ENCODE data around the gene DYNC2LI1.

The DYNC2LI1 gene

DNA sequence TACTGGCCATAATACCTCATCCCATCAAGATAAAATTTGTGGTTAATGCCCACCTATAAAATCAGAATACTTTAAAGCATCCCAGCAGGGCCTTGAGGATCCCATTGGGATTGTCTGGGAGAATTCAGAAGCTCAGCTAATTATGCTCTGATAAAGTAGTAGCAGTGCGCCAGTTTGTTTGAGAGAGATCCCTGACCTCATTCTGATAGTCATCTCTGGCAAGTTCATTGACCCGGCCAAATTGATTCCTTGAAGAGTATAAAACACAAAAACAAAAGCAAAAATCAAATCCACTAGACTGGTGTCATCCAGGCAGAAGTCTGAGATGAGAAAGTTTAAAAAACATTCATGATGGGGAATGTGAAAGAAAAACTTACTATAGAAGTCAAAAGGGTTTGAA lies 50.7 kb downstream of the DYNC2LI1 start:
- H3K4me3 ChIP-seq (ENCODE audit: low read length), result no peak overlapping the region
- H3K4me1 ChIP-seq (ENCODE audit: control insufficient read depth, insufficient read depth, low read length), result peaks cover 13% of the 10 kb centered on the region
- H3K27me3 ChIP-seq (ENCODE audit: control insufficient read depth, insufficient read depth, low read length), result peaks cover 4% of the 10 kb centered on the region
- no peak overlapping the region for H3K9ac ChIP-seq (ENCODE audit: low read length)
- no peaks in the 10 kb centered on the region for H3K9me3 ChIP-seq (ENCODE audit: control insufficient read depth, low read length)
- no peaks in the 10 kb centered on the region for H3K36me3 ChIP-seq (ENCODE audit: control insufficient read depth, insufficient read depth, low read length)

DNA sequence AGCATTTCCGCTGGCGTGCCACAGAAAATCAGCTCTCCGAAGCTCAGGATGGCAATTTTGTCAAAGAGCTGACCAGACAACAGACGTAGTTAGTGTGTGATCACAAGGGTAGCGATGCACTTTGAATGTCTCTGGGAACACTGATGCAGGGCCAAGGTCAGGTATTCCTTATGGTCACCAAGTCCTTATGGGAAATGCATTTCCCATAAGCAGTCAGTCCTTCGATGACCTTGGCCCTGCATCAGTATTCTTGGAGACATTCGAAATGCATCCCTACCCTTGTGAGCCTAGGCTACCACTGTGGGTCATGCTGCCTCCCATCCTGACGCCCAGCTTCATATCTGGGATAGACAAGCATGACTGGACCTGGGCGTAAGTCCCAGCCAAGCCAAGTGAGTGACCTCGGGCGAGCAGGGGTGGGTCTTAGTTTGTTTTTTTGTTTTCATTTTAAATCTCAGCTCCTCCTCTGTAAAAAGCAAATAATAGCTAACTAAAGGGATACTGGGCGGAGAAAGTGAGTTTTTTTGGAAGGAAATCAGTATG lies 51.2 kb downstream of the DYNC2LI1 start:
- peaks cover 4% of the 10 kb centered on the region for H3K27me3 ChIP-seq (ENCODE audit: control insufficient read depth, insufficient read depth, low read length)
- no peak overlapping the region for H3K9ac ChIP-seq (ENCODE audit: low read length)
- no peaks in the 10 kb centered on the region for H3K9me3 ChIP-seq (ENCODE audit: control insufficient read depth, low read length)
- H3K4me1 ChIP-seq (ENCODE audit: control insufficient read depth, insufficient read depth, low read length), result peaks cover 8% of the 10 kb centered on the region
- H3K36me3 ChIP-seq (ENCODE audit: control insufficient read depth, insufficient read depth, low read length), result no peaks in the 10 kb centered on the region
- H3K4me3 ChIP-seq (ENCODE audit: low read length), result no peak overlapping the region

DNA sequence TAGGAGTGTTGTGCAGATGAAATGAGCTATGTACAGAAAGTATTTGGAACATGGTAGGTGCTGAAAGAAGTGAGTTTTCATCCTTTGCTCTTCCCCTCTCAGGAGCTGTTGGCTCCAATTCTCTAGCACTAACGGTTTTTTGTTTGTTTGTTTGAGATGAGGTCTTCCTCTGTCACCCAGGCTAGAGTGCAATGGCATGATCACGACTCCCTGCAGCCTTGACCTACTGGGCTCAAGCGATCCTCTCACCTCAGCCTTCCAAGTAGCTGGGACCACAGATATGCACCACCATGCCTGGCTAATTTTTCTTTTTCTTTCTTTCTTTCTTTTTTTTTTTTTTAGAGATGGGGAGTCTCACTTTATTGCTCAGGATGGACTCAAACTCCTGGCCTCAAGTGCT lies 52.0 kb downstream of the DYNC2LI1 start:
- no peaks in the 10 kb centered on the region for H3K36me3 ChIP-seq (ENCODE audit: control insufficient read depth, insufficient read depth, low read length)

DNA sequence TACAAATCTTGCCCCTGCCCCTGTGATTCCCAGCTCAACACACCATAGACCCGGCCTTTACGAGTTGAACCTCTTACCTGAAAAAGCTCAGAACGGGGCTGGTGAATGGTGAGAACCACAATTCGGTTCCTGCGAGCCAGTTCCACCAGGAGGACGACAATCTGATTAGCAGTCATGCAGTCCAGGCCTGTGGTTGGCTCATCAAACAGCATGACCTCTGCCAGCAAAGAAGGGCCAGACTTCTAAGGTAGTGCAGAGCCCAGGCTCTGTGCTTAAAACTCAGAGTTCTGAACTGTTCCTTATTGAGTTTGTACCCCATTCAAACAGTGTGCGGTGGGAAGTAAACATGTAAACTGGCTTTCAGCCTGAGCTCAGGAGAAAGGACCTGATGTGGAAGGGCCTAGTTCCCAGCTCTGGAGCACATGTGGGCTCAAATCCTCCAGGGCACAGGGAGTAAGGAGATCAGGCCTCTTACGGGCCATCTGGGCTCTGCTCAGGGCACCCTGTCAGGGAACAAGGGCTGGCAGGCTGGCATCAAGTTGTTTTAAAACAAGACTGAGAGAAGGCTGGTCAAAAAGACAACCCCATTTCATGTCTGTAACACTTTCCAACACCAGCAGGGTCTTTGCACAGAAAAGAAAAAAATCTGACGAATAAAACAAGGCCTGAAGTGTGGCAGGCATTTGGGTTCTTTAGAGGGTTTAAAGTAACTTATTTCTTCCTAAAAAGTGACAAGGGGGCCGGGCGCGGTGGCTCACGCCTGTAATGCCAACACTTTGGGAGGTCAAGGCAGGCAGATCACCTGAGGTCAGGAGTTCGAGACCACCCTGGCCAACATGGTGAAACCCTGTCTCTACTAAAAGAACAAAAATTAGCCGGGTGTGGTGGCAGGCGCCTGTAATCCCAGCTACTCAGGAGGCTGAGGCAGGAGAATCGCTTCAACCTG lies 52.7 kb downstream of the DYNC2LI1 start:
- peaks cover 9% of the 10 kb centered on the region for H3K27me3 ChIP-seq (ENCODE audit: control insufficient read depth, insufficient read depth, low read length)

More for the DNA sequence above, 52.0 kb downstream of the DYNC2LI1 start:
- no peak overlapping the region for H3K4me3 ChIP-seq (ENCODE audit: low read length)
- peaks cover 5% of the 10 kb centered on the region for H3K4me1 ChIP-seq (ENCODE audit: control insufficient read depth, insufficient read depth, low read length)
- no peak overlapping the region for H3K9ac ChIP-seq (ENCODE audit: low read length)
- no peaks in the 10 kb centered on the region for H3K9me3 ChIP-seq (ENCODE audit: control insufficient read depth, low read length)
- peaks cover 9% of the 10 kb centered on the region for H3K27me3 ChIP-seq (ENCODE audit: control insufficient read depth, insufficient read depth, low read length)

DNA sequence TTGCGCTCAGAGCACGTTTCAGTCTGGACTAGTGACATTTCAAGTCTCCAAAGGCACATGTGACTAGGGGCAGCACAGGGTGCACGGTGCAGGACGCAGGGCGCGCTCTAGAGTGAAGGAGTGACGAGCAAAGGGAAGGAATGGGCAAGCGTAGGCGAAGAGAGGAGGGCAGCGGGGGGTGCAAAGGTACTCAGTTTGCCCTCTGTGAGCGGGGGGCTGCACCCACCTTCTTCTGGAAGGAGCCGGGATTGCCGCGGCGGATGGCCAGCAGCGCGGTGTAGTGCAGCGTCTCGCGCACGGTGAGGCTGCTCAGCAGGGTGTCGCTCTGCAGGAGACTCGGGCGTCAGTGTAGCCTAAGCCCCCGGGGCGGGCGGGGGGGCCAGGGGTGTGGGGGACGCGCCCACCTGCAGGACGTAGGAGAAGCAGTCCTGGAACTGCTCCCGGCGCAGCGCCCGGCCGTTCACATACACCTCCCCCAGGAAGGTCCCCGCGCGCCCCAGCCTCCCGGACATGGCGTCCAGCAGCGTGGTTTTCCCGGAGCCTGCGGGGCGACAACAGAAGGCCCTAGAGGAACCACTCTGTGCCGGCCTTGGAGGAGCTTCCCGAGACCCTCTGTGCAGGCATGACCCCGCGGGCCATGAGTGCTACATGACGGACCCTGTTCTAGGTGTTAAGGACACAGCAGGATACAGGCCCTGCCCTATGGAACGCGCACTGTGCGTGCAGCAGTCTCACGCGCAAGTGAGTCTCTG lies 57.9 kb downstream of the DYNC2LI1 start:
- Histone ChIP-seq H3K36me3 (ENCODE audit: control insufficient read depth, insufficient read depth, low read length) (no peaks in the 10 kb centered on the region), H3K9me3 (ENCODE audit: control insufficient read depth, low read length) (no peaks in the 10 kb centered on the region), H3K27me3 (ENCODE audit: control insufficient read depth, insufficient read depth, low read length) (peaks cover 12% of the 10 kb centered on the region), H3K9ac (ENCODE audit: low read length) (no peak overlapping the region), H3K4me1 (ENCODE audit: control insufficient read depth, insufficient read depth, low read length) (peaks cover 7% of the 10 kb centered on the region), H3K4me3 (ENCODE audit: low read length) (no peak overlapping the region)

More for the DNA sequence above, 52.7 kb downstream of the DYNC2LI1 start:
- H3K9me3 ChIP-seq (ENCODE audit: control insufficient read depth, low read length), result no peaks in the 10 kb centered on the region
- peaks cover 5% of the 10 kb centered on the region for H3K4me1 ChIP-seq (ENCODE audit: control insufficient read depth, insufficient read depth, low read length)
- H3K4me3 ChIP-seq (ENCODE audit: low read length), result no peak overlapping the region
- H3K36me3 ChIP-seq (ENCODE audit: control insufficient read depth, insufficient read depth, low read length), result no peaks in the 10 kb centered on the region
- H3K9ac ChIP-seq (ENCODE audit: low read length), result no peak overlapping the region

DNA sequence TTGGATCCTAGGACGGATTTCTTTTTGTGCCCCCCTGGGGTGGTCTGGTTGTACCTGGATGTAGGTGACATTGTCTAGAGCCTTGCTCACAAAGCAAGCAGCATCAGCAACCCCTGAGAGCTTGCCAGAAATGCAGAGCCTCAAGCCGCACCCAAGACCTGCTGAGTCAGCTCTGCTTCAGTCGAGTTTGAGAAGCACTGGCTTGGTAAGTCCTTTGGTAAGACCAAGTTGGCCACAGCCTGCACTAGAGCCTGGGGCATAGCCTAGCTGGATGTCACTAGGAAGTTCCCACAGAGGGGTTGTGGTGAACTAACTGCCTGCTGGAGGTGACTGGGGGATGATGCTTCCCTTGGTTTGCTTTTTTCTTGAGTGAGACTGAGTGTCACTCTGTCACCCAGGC lies 58.6 kb downstream of the DYNC2LI1 start:
- H3K27me3 ChIP-seq (ENCODE audit: control insufficient read depth, insufficient read depth, low read length), result peaks cover 12% of the 10 kb centered on the region
- no peaks in the 10 kb centered on the region for H3K36me3 ChIP-seq (ENCODE audit: control insufficient read depth, insufficient read depth, low read length)
- no peaks in the 10 kb centered on the region for H3K9me3 ChIP-seq (ENCODE audit: control insufficient read depth, low read length)
- no peak overlapping the region for H3K9ac ChIP-seq (ENCODE audit: low read length)
- H3K4me3 ChIP-seq (ENCODE audit: low read length), result no peak overlapping the region
- peaks cover 7% of the 10 kb centered on the region for H3K4me1 ChIP-seq (ENCODE audit: control insufficient read depth, insufficient read depth, low read length)

DNA sequence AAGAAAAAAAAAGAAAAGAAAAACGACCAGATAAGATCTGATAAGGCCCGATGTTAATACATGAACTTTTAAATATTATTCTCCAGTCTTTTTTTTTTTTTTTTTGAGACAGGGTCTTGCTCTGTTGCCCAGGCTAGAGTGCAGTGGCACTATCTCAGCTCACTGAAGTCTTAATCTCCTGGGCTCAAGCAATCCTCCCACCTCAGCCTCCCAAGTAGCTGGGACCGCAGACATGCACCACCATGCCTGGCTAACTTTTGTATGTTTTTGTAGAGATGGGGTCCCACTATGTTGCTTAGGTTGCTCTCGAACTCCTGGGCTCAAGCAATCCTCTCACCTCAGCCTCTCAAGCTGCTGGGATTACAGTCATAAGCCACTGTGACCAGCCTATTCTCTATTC lies 63.2 kb downstream of the DYNC2LI1 start:
- no peak overlapping the region for H3K4me3 ChIP-seq (ENCODE audit: low read length)
- no peak overlapping the region for H3K9ac ChIP-seq (ENCODE audit: low read length)
- peaks cover 6% of the 10 kb centered on the region for H3K27me3 ChIP-seq (ENCODE audit: control insufficient read depth, insufficient read depth, low read length)
- no peaks in the 10 kb centered on the region for H3K36me3 ChIP-seq (ENCODE audit: control insufficient read depth, insufficient read depth, low read length)
- H3K9me3 ChIP-seq (ENCODE audit: control insufficient read depth, low read length), result no peaks in the 10 kb centered on the region
- peaks cover 6% of the 10 kb centered on the region for H3K4me1 ChIP-seq (ENCODE audit: control insufficient read depth, insufficient read depth, low read length)

DNA sequence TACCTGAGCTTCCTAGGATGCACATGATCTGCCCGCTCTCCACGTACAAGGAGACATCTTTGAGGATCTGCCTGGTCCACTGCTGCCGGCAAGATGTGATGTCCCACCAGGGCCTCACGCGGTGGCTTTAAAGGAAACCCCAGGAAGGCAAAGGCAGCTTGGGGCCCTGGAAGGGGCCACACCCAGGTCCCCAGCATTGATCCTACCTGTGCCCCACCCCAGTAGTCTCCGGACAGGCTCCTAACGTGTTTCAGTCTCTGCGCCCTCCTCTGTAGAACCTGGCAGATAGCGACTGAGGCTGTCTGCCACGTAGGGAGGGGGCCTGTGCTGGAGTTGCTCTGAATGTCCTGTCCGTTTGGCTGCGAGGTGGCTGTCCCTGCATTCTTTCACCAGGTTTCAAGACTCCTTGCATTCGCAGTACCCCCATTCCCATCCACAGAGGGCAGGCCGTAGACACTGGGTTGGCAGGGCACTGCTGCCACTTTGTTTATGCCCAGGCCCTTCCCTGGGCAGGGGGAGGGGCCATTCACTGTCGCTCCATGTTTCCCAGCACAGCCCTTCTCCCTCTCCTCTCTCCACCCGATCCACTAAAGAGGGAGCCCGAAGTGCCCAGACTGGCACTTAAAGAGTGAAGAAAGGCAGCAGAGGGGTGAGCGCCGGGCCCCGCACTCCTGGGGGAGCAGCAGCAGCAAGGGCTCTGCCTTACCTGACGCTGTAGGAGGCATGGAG lies 64.2 kb downstream of the DYNC2LI1 start:
- Histone ChIP-seq H3K4me3 (ENCODE audit: low read length) (no peak overlapping the region), H3K9me3 (ENCODE audit: control insufficient read depth, low read length) (no peaks in the 10 kb centered on the region), H3K27me3 (ENCODE audit: control insufficient read depth, insufficient read depth, low read length) (no peaks in the 10 kb centered on the region), H3K9ac (ENCODE audit: low read length) (no peak overlapping the region), H3K36me3 (ENCODE audit: control insufficient read depth, insufficient read depth, low read length) (no peaks in the 10 kb centered on the region), H3K4me1 (ENCODE audit: control insufficient read depth, insufficient read depth, low read length) (no peaks in the 10 kb centered on the region)

DNA sequence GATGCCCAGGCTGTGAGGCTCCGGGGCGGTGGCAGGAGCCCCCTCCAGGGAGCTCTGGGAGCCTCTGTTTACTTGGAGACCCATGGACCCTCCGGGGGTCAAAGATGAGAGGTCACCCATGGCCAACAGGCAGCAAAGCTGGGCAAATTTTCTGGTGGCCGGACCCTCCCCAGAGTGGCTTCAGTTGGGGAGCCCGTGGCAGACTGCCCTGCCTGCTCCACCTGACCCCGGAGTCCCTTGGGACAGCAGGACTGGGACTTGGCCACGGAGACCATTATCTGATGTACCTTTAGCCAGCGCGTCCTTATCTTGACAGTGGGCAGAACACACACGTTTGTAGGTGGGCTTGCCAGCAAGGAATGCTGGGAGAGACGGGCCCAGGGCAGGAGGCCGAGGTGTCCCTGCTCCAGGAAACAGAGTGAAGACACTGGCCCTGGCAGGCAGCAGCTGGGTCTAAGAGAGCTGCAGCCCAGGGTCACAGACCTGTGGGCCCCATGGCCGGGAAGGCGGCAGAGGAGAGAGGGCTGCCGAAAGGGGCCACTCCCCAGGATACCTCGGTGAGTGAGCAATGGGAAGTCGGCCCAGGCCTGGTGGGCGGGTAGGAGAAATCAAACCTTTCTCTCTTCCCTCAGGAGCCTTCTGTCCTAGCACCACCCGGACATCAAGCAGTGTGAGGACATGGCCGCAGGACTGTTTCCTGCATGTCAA lies 64.9 kb downstream of the DYNC2LI1 start, which contains the start of the genes ABCG5 and ABCG8:
Gene ABCG5 (minus strand): TSS at position 280 of the 708 bp plus-strand sequence. CDS start 160 bp downstream, at position 120.
Gene ABCG8 (plus strand): TSS at position 412 of the 708 bp plus-strand sequence. CDS start 83 bp downstream, at position 495.
- no peaks in the 10 kb centered on the region for H3K9me3 ChIP-seq (ENCODE audit: control insufficient read depth, low read length)
- no peak within 1 kb of the TSS for H3K4me3 ChIP-seq (ENCODE audit: low read length)
- no peaks in the 10 kb centered on the region for H3K4me1 ChIP-seq (ENCODE audit: control insufficient read depth, insufficient read depth, low read length)
- no peaks in the 10 kb centered on the region for H3K36me3 ChIP-seq (ENCODE audit: control insufficient read depth, insufficient read depth, low read length)
- H3K27me3 ChIP-seq (ENCODE audit: control insufficient read depth, insufficient read depth, low read length), result no peaks in the 10 kb centered on the region
- no peak within 1 kb of the TSS for H3K9ac ChIP-seq (ENCODE audit: low read length)

DNA sequence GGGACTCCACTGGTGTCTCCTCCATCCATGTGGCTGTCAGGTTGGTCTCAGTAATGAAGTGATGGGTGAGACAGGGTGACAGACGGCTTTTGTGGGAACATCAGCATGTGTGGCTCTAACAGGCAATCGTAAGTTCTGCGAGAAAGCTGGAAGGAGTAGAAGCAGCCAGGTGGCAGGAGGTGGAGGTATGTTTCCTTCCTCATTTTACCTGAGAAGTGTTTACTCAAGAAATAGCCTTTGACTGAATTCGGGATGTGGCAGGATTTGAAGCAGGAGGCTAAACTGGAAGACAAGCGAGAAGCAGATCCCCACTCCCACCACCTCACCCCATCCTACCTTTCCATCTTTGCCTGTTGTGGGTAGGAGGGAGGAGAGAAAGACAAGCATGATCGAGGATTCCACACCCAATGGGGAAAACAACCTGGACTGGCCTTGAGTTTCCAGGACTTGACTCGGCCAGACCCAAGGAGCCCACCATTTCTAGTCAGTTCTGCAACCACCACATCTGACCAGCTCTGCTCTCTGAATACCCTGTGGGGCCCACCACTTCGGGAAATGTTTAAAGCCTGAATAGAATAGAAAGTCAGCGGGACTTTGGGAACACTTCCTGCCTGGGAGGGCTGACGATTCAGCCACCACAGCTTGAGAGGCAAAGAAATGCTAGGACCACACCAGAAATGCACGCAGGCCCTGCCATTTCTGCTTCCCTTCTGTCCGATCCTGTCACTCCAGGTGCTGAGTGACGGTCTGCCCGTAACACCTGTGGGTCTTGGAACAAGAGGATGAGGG lies 66.1 kb downstream of the DYNC2LI1 start:
- Histone ChIP-seq H3K4me1 (ENCODE audit: control insufficient read depth, insufficient read depth, low read length) (no peaks in the 10 kb centered on the region), H3K9me3 (ENCODE audit: control insufficient read depth, low read length) (no peaks in the 10 kb centered on the region), H3K9ac (ENCODE audit: low read length) (no peak overlapping the region), H3K27me3 (ENCODE audit: control insufficient read depth, insufficient read depth, low read length) (no peaks in the 10 kb centered on the region), H3K36me3 (ENCODE audit: control insufficient read depth, insufficient read depth, low read length) (no peaks in the 10 kb centered on the region), H3K4me3 (ENCODE audit: low read length) (no peak overlapping the region)

Data from mucosa of stomach (tissue), 1 donor.